Aorta (tissue), 5 donors: ENCODE results near the gene PSMB11. TPM values are rescaled to one million over a fixed set of nuclear protein-coding genes. Genes with fewer than 3 reads are reported as not detected.

Source experiments
- ATAC-seq: fragments of 200-7000 bp; cut with Tn5 transposase; one replicate; pipeline ENCODE4 v1.9.1; 2022; ENCODE audit warnings: moderate library complexity; ENCODE audit not compliant: low FRiP score
- DNase-seq, 2 donors: peaks; one replicate each; pipeline ENCODE4 v3.0.0-alpha.2; 2020
- H3K27ac ChIP-seq, 2 donors: one replicate each; pipeline ENCODE4 v1.5.1; 2013; ENCODE audit warnings: low read length in 2 of 2, mild to moderate bottlenecking in 2 of 2, moderate library complexity in 2 of 2, control low read depth in 1 of 2, inconsistent platforms in 1 of 2, low read depth in 1 of 2
- H3K27me3 ChIP-seq, 2 donors: one replicate each; pipeline ENCODE4 v1.6.1; 2013; ENCODE audit warnings: control low read depth in 1 of 2, low read length in 1 of 2, mild to moderate bottlenecking in 1 of 2, moderate library complexity in 1 of 2; ENCODE audit not compliant: insufficient read depth in 2 of 2, control insufficient read depth in 1 of 2
- H3K36me3 ChIP-seq, 2 donors: one replicate each; pipeline ENCODE4 v1.6.1; 2013; ENCODE audit warnings: control low read depth in 1 of 2, low read length in 1 of 2, mild to moderate bottlenecking in 1 of 2; ENCODE audit not compliant: insufficient read depth in 2 of 2, control insufficient read depth in 1 of 2
- H3K4me1 ChIP-seq, 2 donors: one replicate each; pipeline ENCODE4 v1.6.1; 2013; ENCODE audit warnings: low read length in 2 of 2, control low read depth in 1 of 2, mild to moderate bottlenecking in 1 of 2, moderate library complexity in 1 of 2; ENCODE audit not compliant: insufficient read depth in 2 of 2, control insufficient read depth in 1 of 2
- H3K4me3 ChIP-seq, 2 donors: one replicate each; pipeline ENCODE4 v1.5.1; 2013; ENCODE audit warnings: low read length in 2 of 2, control low read depth in 1 of 2, mild to moderate bottlenecking in 1 of 2
- H3K9me3 ChIP-seq: one replicate; pipeline ENCODE4 v1.6.1; 2013; ENCODE audit warnings: mild to moderate bottlenecking, low read length; ENCODE audit not compliant: control insufficient read depth
- WGBS, 2 donors: extraction: QIAGEN DNeasy Blood & Tissue Kit; methylation state at CpG; one replicate each; pipeline ENCODE4 v1.1.7; 2013; 5-methylcytosine and 5-hydroxymethylcytosine counted together
- intact Hi-C, 2 donors: fragments of 100-400 bp; cut with DNase I; formaldehyde crosslinking; loops; one replicate each; pipeline versions ENCODE4 v1.14.2 to v1.15.0; 2022
- polyA plus RNA-seq, 2 donors: library from polyadenylated mRNA; stranded (reverse); fragments of 200-250 nt; gene quantifications; one replicate each; pipeline ENCODE4 v1.2.3, GENCODE V29; 2013
- total RNA-seq, 2 donors: library from RNA; stranded (reverse); fragmentation: NEBNext Ultra II Directional; extraction: Animal tissue kit (Norgen Biotek cat#: 25700); gene quantifications; one replicate each; pipeline ENCODE4 v1.2.1, GENCODE V29; 2021
- donor health status: healthy with polysubstance abuse.
- donor health status: Bipolar disorder and iron deficiency.
- donor health status: DM: no; HTN: no; CAD: no.
- donor health status: DM: no; HTN: no; CAD: no.
- donor health status: DM: yes; HTN: yes; CAD: no.

The PSMB11 gene
- total and polyA plus RNA-seq, 4 donors = not detected

DNA sequence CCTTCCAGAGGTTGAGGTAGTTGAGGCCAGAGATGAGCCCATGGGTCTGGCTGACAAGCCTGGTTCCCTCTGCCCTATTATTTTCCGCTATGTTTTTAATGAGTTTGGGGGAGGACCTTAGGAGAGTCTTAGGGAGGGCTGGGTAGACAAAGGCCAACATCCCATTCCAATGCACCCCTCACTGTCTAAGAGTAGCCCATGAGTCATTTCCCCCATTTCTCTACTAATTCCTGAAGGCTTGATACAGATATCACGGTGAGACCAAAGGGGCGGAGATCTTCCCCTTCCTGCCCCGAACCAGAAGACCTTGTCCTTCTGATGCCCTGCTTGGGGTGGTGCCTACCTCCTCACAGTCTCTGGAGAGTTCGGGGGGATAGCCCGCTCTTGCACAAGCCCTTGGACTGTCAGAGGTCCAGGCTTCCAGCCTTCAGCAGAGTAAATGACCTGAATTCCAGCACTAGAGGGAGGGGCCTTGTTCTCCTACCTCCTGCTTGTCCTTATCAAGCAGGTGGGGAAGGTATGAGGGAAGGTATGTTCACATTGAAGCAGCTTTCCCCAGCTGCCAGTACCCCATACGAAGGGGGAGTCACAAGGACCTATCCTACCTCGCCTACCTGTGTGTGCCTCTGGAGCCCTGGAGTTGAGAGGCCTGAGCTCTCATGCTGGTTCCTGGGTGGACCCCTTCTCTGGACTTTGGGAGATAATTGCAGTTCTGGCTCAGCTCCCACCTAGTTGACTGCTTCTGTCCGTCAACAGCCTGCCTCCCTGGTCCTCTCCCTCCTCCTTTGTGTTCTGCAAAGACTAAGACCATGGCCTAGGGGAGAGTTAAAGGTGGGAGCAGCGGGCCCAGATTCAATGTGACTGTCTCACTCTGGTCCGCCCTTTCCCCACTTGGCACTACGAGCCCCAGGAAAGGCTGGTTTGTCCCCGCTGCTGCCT, 3.7 kb downstream of the PSMB11 start:
- Histone ChIP-seq H3K27me3 (no peaks in the 10 kb centered on the region), H3K4me1 (no peaks in the 10 kb centered on the region), H3K36me3 (no peaks in the 10 kb centered on the region), H3K27ac (no peak overlapping the region), H3K9me3 (no peaks in the 10 kb centered on the region), H3K4me3 (no peak overlapping the region)
- DNase-seq = peak in 1 of 2 donors; percentile 48
- intact Hi-C loops = no loop called here
- 88 to 89% methylated on average over 13 of the region's 13 CpGs for WGBS, 2 donors
- ATAC-seq = no peak

- Histone ChIP-seq H3K9me3 (no peaks in the 10 kb centered on the region), H3K4me3 (no peak overlapping the region), H3K27me3 (no peaks in the 10 kb centered on the region), H3K27ac (no peak overlapping the region), H3K36me3 (no peaks in the 10 kb centered on the region), H3K4me1 (no peaks in the 10 kb centered on the region)
- 70 to 72% methylated on average over 5 to 6 of the region's 6 CpGs for WGBS, 2 donors
- ATAC-seq (no peak), DNase-seq (peak in 1 of 2 donors; percentile 66)
- intact Hi-C loops = no loop called here
Measured at GRCh38 chr14:23047034-23047634, 5.1 kb downstream of the PSMB11 start.

- no peaks in the 10 kb centered on the region for H3K36me3 ChIP-seq
- no peaks in the 10 kb centered on the region for H3K27me3 ChIP-seq
- DNase-seq = peak in 1 of 2 donors; percentile 61
- intact Hi-C loops = no loop called here
- 77% methylated on average over 62 to 85 of the region's 85 CpGs for WGBS, 2 donors
- no peak for ATAC-seq
- no peaks in the 10 kb centered on the region for H3K9me3 ChIP-seq
- no peak overlapping the region for H3K27ac ChIP-seq
- H3K4me3 ChIP-seq = no peak overlapping the region
- H3K4me1 ChIP-seq = no peaks in the 10 kb centered on the region
Measured at GRCh38 chr14:23047751-23048693, 6.0 kb downstream of the PSMB11 start.

DNA sequence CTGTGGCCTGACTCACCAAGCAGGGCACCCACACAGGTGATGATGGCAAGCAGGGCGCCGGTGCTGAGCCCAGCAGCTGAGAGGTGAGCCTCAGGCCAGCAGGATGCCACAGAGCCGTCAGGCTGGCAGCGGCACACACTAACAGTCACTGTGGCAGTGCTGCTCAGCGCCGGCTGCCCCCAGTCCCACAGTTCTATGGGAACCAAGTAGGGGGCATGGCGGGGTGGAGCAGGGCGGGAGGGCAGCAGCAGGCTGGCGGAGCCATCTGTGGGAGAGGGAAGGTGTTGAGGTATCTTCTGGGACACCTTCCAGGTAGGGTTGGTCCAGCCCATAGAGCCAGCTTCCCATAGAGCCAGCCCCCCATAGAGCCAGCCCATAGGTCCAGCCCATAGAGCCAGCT, 7.0 kb downstream of the PSMB11 start:
- WGBS, 2 donors = 97 to 98% methylated on average over 9 of the region's 9 CpGs
- DNase-seq (peak in 1 of 2 donors; percentile 51), ATAC-seq (no peak)
- intact Hi-C loops = no loop called here
- Histone ChIP-seq H3K4me3 (no peak overlapping the region), H3K36me3 (no peaks in the 10 kb centered on the region), H3K9me3 (no peaks in the 10 kb centered on the region), H3K27me3 (no peaks in the 10 kb centered on the region), H3K27ac (no peak overlapping the region), H3K4me1 (no peaks in the 10 kb centered on the region)

DNA sequence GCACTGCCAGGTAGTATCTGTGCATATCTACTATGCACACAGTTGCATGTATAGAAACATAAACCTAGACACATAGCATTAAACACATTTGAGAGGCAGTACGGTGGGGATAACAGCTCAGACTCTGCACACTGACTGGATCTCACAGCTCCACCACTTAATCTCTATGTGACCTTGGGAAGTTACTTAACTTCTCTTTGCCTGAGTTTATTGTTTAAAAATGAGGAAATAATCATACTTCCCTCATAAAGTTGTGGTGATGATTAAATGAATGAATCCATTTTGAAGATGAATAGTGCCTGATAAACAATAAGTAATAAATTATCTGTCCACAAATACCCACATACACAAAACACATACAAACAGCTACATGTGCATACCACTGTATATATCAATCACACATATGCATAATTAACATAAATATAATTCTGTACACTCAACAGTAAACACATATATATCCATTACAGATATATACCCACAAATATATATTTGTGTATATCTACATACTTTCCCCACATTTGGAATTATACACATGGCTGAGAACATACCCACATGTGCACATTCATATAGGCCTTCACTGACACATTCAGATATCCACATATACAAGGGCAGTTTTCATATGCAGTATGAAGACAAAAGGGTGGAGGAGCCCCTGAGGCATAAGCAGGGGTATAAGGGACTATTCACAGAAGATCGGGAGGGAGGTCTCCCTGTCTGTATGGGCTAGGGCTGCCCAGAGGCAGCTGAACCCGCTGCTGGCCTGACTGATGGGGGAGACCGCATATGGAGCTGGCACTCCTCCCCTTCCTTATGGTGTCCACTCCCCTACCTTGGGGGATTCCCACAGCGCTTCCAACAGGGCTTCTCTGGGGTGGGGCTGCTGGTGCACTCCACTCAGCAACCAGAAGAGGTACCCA, 9.4 kb downstream of the PSMB11 start:
- Histone ChIP-seq H3K9me3 (no peaks in the 10 kb centered on the region), H3K36me3 (no peaks in the 10 kb centered on the region), H3K4me1 (no peaks in the 10 kb centered on the region), H3K4me3 (no peak overlapping the region), H3K27me3 (no peaks in the 10 kb centered on the region), H3K27ac (no peak overlapping the region)
- intact Hi-C loops = loop anchor here in 1 of 2 donors (10.0 kb wide), 1 partner anchor 497 kb away; no protein-coding TSS in a partner anchor
- WGBS, 2 donors = 84% methylated on average over 5 of the region's 5 CpGs
- DNase-seq = no peak
- ATAC-seq = no peak

GRCh38 chr14:23052182-23052623, 10.2 kb downstream of the PSMB11 start:
- 50 to 52% methylated on average over 14 of the region's 14 CpGs for WGBS, 2 donors
- no peaks in the 10 kb centered on the region for H3K27me3 ChIP-seq
- H3K4me3 ChIP-seq = no peak overlapping the region
- H3K36me3 ChIP-seq = no peaks in the 10 kb centered on the region
- no peaks in the 10 kb centered on the region for H3K9me3 ChIP-seq
- ATAC-seq (no peak), DNase-seq (peak in 1 of 2 donors; percentile 76)
- H3K4me1 ChIP-seq = no peaks in the 10 kb centered on the region
- intact Hi-C loops = loop anchor here in 1 of 2 donors (10.0 kb wide), 1 partner anchor 497 kb away; no protein-coding TSS in a partner anchor
- no peak overlapping the region for H3K27ac ChIP-seq

- no peak overlapping the region for H3K27ac ChIP-seq
- H3K4me1 ChIP-seq = no peaks in the 10 kb centered on the region
- no peak overlapping the region for H3K4me3 ChIP-seq
- H3K36me3 ChIP-seq = no peaks in the 10 kb centered on the region
- no peak for DNase-seq
- 78 to 82% methylated on average over 3 of the region's 3 CpGs for WGBS, 2 donors
- no peaks in the 10 kb centered on the region for H3K9me3 ChIP-seq
- no peaks in the 10 kb centered on the region for H3K27me3 ChIP-seq
- no peak for ATAC-seq
- intact Hi-C loops = loop anchor here in 1 of 2 donors (10.0 kb wide), 1 partner anchor 498 kb away; no protein-coding TSS in a partner anchor
Measured at GRCh38 chr14:23052671-23053070, 10.7 kb downstream of the PSMB11 start.
